ENCODE results near the gene VAV3. TPM values are rescaled to one million over a fixed set of nuclear protein-coding genes. Genes with fewer than 3 reads are reported as not detected.
"Not testable (repeated sequence)": the region's sequence is repeated elsewhere in the genome, so short reads cannot be mapped to it uniquely, and the experiment has no call there.

The VAV3 gene
- total and polyA plus RNA-seq, 3 donors from 2014 or later, result 10.1 to 11.4 (median 11.3) TPM

DNA sequence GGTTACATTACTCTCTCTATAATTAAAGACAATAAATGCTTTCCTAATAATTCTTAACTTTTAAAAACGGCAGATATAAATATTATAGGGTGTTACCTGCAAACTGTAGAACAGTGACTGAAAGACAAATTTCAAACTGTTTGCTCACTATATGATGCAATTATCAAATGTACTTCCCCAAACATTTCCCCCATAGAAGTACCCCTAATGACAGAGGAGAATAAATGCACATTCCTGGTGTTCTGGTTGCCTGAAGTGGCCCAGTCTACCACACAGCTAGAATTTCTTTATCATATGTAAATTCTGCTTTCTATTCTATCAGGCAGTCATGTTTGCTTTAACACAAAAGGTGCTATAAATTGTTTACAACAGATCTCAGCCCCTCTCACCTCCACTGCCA is 70.4 kb downstream of the VAV3 start:
- Histone ChIP-seq H3K4me3 (no peak overlapping the region), H3K27ac (no peak overlapping the region), H3K36me3 (ENCODE audit: low read depth, missing control alignments) (no peaks in the 10 kb centered on the region), H3K4me1 (no peaks in the 10 kb centered on the region), H3K27me3 (no peaks in the 10 kb centered on the region), H3K9me3 (no peaks in the 10 kb centered on the region)
- TF ChIP-seq POLR2A (IDR thresholded peaks at IDR 0.05), result no peak
- no peak for TF ChIP-seq CTCF (IDR thresholded peaks at IDR 0.05)
- WGBS, 2 donors, result 78 to 95% methylated on average over 1 of the region's 1 CpG
- DNase-seq, result no peak
- intact Hi-C loops (cut with DNase I; ENCODE audit: low total_unique reads), result no loop called here

GRCh38 chr1:107893350-107893749 is 71.6 kb downstream of the VAV3 start:
- H3K36me3 ChIP-seq (ENCODE audit: low read depth, missing control alignments); H3K4me3 ChIP-seq; H3K9me3 ChIP-seq; intact Hi-C loops (cut with DNase I; ENCODE audit: low total_unique reads); DNase-seq; H3K27ac ChIP-seq; H3K27me3 ChIP-seq; H3K4me1 ChIP-seq: not testable (repeated sequence)
- 97% methylated on average over 2 of the region's 2 CpGs for WGBS, 2 donors

GRCh38 chr1:107889524-107889923 is 75.5 kb downstream of the VAV3 start:
- Histone ChIP-seq H3K27ac (no peak overlapping the region), H3K4me1 (no peaks in the 10 kb centered on the region), H3K36me3 (ENCODE audit: low read depth, missing control alignments) (no peaks in the 10 kb centered on the region), H3K4me3 (no peak overlapping the region), H3K27me3 (no peaks in the 10 kb centered on the region), H3K9me3 (no peaks in the 10 kb centered on the region)
- intact Hi-C loops (cut with DNase I; ENCODE audit: low total_unique reads), result no loop called here
- TF ChIP-seq POLR2A (IDR thresholded peaks at IDR 0.05) (no peak), CTCF (IDR thresholded peaks at IDR 0.05) (no peak)
- 85 to 95% methylated on average over 2 of the region's 2 CpGs for WGBS, 2 donors
- no peak for DNase-seq

DNA sequence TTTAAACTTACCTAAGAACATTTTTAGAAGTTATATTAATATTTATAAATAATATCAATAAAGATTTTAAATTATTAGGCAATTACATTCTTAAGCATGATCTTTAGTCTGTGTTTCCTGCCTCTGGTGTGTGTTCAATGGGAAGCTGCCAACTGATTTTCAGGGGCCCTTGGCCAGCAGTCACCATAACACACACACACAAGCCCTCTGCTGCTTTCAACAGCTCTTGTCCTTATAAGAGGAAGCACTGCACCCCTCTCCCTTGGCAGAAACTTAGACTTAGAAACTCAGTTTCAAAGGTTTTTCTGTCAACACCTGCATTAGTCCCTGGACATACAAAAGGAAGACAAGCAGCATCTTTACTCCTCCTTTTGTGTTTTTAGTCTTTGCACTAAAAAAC is 81.4 kb downstream of the VAV3 start:
- Histone ChIP-seq H3K4me3 (no peak overlapping the region), H3K9me3 (no peaks in the 10 kb centered on the region), H3K27me3 (no peaks in the 10 kb centered on the region), H3K36me3 (ENCODE audit: low read depth, missing control alignments) (no peaks in the 10 kb centered on the region), H3K4me1 (no peaks in the 10 kb centered on the region), H3K27ac (no peak overlapping the region)
- TF ChIP-seq CTCF (IDR thresholded peaks at IDR 0.05) (no peak), POLR2A (IDR thresholded peaks at IDR 0.05) (no peak)
- intact Hi-C loops (cut with DNase I; ENCODE audit: low total_unique reads), result no loop called here
- DNase-seq, result no peak

- no peaks in the 10 kb centered on the region for H3K27me3 ChIP-seq
- WGBS, 2 donors, result 86 to 91% methylated on average over 2 of the region's 2 CpGs
- TF ChIP-seq POLR2A (IDR thresholded peaks at IDR 0.05) (no peak), CTCF (IDR thresholded peaks at IDR 0.05) (no peak)
- H3K4me1 ChIP-seq, result no peaks in the 10 kb centered on the region
- H3K27ac ChIP-seq, result no peak overlapping the region
- H3K9me3 ChIP-seq, result no peaks in the 10 kb centered on the region
- no peak overlapping the region for H3K4me3 ChIP-seq
- no peaks in the 10 kb centered on the region for H3K36me3 ChIP-seq (ENCODE audit: low read depth, missing control alignments)
- no peak for DNase-seq
- intact Hi-C loops (cut with DNase I; ENCODE audit: low total_unique reads), result no loop called here
Measured at GRCh38 chr1:107879927-107880326, 85.1 kb downstream of the VAV3 start.
